ENCODE measurements around the gene NEAT1. TPM values are rescaled to one million over a fixed set of nuclear protein-coding genes. Genes with fewer than 3 reads are reported as not detected.

NEAT1 gene
- polyA plus RNA-seq, 12 donors: 34.5 to 182 (median 65.4) TPM

- no peak for DNase-seq
Measured at GRCh38 chr11:65432686-65433582, 10.3 kb downstream of the NEAT1 start.

DNA sequence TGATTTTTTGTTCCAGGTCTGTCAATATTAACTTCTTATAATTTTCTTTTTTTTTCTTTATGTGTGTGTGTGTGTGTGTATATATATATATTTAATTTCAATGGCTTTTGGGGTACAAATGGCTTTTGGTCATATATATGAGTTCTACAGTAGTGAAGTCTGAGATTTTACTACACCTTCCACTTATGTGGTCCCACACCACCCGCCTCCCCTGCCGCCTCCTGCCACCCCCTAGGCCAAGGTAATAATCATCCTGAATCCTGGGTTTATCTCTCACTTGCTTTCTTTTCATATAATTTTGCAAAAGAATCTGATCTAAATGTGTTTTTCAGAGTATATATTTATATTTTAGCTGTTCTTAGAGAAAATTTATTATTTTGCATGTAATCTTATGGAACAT, 11.1 kb downstream of the NEAT1 start:
- DNase-seq: no peak

DNA sequence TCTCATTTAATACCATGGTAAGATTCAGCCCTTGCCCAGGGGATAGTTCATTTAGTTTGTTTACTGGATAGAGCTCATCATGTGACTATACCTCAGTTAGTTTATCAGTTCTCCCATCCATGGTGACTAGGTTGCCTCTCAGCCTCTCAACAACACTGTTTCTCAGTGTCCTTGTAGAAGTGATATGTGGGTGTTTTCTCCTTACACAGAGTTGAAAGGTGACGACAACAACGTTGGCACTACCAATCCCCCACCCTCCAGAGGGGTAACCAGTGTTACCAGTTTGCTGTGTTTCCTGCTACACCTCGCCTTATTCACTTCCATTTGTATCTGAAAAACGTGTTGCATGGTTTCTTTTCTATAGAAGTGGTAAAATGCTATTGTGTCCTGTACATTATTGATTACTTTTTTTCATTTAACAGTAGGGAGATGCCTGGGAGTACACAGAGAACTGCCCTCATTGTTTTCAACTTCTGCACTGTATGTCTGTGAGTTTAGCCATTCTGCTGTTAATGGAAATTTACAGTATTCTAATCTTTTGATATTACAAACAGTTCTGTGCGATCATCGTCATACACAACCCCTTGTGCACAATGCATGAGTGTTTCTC, 11.6 kb downstream of the NEAT1 start:
- DNase-seq: no peak

DNA sequence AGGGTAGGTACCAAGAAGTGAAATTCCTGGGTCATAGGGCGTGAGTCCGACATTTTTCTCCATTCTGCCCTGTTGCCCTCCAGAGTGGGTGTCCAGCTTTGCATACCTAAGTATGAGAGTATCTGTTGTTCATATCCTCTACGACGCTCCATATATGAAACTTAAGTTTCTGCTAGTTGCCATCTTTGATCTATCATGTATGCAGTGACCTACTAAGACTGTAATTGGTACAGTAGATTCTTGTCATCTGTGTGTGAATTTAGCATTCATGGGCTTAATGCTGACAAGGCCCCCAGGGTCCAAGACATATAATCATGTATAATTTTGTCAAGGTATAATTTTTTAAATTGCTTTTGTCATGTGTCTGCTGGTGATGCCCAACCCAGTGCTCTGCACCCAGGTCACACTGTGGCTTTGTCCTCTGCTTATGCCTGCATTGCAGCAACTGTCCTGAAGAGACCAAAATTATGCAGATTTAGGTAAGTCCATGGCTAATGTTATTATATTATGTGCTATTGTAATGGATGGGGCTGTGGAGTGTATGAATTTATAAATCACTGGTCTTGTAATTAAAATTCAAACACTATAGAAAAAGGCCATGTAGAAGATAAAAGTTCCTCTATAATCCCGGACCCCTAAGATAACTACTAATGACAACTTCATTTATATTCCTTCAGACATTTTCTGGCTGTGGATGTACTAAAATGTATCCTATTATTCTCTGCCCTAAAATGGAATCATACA, 12.2 kb downstream of the NEAT1 start:
- DNase-seq: no peak

DNA sequence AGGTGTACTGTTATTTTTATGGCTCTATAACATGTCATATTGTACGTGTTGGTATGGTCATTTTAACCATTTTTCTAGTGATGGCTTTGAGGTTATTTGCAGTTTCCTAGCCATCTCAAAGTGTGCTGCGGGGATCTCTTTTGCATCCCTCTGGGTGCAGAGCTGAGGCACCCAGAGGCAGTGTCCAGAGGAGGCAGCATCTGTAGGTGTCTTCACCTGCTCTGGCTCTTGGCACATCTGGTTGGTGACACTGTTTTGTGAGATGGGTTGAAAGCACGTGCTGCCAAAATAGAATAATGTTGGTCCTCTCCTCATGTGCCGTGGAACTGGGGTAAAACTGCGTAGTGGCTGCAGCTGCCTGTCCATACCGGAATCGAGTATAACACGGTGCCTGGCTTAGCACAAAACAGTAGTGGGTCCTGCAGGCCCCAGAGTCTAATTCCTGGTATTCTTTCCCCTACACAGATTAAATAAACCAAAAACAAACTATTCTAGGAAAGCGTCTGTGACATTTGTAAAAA, 12.9 kb downstream of the NEAT1 start:
- no peak for DNase-seq

GRCh38 chr11:65435981-65436411, 13.4 kb downstream of the NEAT1 start:
- DNase-seq: no peak

GRCh38 chr11:65436412-65437032, 13.9 kb downstream of the NEAT1 start:
- DNase-seq: no peak

- DNase-seq: no peak
Measured at GRCh38 chr11:65437436-65438227, 15.0 kb downstream of the NEAT1 start.

- DNase-seq: no peak
Measured at GRCh38 chr11:65438257-65439151, 15.9 kb downstream of the NEAT1 start.

DNA sequence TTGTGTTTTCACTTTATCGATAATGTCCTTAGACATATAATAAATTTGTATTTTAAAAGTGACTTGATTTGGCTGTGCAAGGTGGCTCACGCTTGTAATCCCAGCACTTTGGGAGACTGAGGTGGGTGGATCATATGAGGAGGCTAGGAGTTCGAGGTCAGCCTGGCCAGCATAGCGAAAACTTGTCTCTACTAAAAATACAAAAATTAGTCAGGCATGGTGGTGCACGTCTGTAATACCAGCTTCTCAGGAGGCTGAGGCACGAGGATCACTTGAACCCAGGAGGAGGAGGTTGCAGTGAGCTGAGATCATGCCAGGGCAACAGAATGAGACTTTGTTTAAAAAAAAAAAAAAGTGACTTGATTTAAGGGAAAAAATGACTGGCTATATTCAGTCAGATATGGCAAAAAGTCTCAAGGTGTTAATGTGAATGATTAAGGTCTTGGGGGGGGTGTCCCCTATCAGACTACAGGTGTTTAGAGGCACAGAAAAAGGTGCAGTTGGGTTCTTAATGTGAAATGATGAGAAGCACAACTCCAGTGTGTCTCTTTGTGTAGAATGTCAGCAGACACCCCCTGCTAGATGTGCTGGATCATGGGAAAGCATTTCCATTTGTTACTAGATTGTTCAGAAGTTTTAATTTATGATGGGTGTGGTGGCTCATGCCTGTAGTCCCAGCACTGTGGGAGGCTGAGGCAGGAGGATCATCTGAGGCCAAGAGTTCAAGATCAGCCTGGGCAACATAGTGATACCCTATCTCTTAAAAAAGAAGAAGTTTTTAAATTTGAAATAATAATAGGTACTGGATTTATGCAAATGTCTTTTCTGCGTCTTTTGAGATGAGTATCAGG, 17.0 kb downstream of the NEAT1 start:
- no peak for DNase-seq

DNA sequence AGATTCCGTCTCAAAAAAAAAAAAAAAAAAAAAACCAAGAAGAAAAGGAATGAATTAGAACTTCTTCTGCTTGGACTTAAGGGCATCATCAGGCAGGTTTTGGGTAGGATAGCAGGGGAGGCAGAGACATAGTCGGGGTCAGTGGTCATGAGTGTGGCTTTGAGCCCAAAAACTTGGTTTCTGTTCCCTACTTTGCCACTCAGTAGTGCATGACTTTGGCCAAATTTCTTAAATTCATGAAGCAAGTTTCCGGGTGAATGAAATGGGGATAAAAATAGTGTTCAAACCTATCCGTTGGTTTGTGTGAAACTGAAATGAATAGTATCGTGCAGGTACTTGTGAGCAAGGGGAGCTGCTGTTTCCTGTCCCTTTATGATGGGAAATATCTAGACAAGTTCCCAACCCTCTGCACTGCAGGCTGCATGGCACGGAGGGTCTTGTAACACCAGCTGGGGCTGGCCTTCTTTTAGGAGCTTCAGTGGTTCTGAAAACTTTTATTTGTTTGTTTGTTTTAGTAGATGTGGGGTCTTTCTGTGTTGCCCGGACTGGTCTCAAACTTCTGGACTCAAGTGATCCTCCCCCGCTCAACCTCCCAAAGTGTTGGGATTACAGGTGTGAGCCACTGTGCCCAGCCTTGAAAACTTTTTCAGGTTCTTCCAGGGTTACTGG, 18.4 kb downstream of the NEAT1 start:
- no peak for DNase-seq

- DNase-seq: no peak
Measured at GRCh38 chr11:65442842-65443331, 20.3 kb downstream of the NEAT1 start.

DNA sequence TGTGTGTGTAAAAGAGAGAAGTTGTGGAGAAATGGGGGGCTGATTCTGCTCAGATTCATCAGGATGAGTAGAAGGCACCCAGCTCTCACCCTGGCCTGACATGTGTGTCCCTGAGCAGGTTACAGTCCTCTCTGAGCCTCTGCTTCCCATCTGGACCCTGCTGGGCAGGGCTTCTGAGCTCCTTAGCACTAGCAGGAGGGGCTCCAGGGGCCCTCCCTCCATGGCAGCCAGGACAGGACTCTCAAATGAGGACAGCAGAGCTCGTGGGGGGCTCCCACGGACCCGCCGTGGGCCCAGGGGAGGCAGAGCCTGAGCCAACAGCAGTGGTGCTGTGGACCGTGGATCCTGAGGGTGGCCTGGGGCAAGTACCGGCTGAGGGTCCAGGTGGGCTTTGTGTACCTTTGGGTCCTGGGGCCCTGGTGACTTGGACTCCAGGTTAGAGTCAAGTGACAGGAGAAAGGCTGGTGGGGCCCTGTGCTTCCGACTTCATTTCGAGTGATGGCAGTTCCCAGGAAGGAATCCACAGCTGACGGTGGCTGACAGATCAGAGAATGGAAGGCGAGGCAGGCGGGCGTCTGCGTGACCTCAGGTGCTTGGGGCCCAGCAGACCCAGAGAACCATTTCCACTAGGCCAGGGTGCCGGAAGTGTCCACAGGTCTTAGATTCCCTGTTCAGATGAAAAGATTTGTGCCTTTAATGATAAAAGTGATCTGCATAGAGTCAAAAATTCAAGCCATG, 21.9 kb downstream of the NEAT1 start:
- no peak for DNase-seq

- no peak for DNase-seq
Measured at GRCh38 chr11:65445101-65445603, 22.6 kb downstream of the NEAT1 start.

DNA sequence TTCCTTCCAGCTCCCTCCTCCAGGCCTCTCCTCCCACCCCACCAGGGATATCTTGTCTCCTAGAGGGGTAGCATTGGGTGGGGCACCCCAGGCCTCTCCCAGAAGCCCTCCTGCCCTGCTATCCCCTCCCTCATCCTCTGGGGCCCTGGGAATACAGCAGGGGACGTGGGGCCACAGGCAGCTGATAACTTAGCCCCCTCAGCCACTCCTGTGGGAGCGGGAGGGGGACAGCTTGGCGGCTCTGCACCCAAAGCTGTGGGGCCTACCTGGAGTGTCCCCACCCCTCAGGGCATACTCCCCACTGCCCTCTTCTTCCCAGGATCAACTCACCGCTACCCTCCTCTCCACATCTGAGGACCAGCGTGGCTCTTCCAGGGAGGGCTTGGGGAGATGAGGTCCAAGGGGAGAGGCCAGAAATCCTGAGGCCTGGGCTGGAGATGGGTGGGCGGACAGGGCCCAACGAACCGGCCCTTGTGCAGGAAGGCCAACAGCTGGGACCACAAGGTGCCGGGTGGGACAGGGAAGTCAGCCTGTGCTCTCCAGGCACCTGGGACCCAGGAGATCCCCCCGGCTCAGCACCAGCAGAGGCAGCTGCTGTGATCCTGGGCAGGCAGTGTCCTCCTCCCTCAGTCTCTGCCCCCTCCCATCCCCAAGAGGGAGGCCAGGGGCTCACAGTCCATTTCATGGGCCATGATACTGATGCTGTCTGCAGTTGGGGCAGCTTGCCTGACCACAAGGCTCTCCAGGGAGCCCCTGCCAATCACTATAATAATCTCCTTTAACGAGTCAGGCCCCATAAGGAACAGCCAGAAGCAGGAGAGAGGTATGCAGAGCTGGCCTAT, 23.2 kb downstream of the NEAT1 start:
- DNase-seq: no peak

Measured in muscle of arm (tissue), 12 donors.